SK-N-DZ (cell line): ENCODE measurements around the gene GOLGB1.
"Not testable (repeated sequence)": the region's sequence is repeated elsewhere in the genome, so short reads cannot be mapped to it uniquely, and the experiment has no call there.

Source experiments
- DNase-seq: peaks from one replicate; pipeline ENCODE4 v3.0.0-alpha.2; 2015; ENCODE audit warnings: low spot score

The GOLGB1 gene

GRCh38 chr3:121748680-121749275 lies 763 bp downstream of the GOLGB1 start:
- DNase-seq = no peak

DNA sequence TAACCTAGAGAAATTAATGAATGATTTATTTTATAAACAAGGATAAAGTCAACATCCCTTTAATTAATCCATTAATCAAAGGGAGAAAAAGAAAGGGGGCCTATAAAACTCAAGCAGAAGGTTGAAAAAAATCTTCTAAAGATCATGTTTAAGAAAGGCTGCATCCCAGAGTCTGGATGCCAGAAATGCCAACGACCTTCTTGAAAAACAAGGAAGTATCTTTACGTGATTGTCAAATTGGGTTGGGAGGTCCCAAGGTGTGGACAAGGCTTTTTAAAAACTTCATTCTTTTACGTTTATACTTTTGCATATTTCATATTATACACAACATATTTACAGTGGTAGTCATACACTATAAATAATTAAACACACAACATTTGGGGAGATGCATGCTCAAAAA lies 1.6 kb downstream of the GOLGB1 start:
- DNase-seq = no peak

DNA sequence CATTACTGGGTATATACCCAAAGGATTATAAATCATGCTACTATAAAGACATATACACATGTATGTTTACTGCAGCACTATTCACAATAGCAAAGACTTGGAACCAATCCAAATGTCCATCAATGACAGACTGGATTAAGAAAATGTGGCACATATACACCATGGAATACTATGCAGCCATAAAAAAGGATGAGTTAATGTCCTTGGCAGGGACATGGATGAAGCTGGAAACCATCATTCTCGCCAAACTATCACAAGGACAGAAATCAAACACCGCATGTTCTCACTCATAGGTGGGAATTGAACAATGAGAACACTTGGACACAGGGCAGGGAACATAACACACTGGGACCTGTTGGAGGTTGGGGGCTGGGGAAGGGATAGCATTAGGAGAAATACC lies 6.4 kb downstream of the GOLGB1 start:
- DNase-seq = not testable (repeated sequence)

GRCh38 chr3:121740896-121741295 lies 8.6 kb downstream of the GOLGB1 start:
- DNase-seq = no peak

DNA sequence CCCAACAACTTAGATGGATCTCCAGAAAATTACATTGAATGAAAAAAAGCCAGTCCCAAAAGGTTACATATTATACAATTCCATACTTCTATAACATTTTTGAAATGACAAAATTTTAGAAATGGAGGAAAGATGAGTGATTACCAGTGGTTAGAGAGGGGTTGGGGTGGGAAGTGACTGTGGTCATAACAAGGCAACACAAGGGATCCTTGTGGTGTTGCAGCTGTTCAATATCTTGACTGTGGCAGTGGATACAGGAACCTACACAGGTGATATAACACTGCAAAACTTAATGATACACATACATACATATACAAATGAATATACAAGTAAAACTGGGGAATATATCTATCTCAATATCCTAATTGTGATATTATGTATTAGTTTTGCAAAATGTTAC lies 9.6 kb downstream of the GOLGB1 start:
- DNase-seq = no peak

DNA sequence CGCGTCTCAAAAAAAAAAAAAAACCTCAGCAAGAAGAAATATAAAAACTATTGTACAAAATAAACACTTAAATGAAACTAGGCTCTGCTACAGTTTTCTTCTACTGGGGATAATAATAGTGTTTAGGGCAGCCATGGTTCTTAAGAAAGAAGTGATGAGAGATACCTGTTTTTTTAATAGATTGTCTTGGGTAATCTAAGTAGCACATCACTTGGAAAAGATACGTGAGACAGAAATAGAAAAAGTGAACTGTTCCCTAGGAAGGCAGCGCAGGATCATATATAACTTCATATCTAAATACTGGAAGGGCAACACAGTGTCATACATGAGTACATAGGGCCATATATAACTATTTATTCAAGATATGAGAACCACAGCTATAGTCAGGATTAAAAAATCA lies 11.9 kb downstream of the GOLGB1 start:
- no peak for DNase-seq

DNA sequence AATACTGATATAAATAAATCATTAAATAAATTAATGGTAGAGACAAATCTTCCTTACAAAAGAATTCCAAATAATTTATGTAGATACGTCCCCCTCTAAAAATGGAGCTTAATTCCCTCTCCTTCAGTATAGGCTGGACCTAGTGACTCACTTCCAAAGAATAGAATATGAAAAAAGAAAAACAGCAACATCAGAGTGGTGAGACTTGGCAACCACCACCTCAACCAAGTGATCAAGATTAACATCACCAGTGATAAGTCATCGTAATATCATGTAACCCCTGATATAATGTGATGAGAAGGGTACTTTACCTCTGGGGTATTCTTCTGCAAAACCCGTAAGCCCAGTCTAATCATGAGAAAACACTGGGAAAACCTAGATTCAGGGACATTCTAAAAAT lies 13.4 kb downstream of the GOLGB1 start:
- no peak for DNase-seq

DNA sequence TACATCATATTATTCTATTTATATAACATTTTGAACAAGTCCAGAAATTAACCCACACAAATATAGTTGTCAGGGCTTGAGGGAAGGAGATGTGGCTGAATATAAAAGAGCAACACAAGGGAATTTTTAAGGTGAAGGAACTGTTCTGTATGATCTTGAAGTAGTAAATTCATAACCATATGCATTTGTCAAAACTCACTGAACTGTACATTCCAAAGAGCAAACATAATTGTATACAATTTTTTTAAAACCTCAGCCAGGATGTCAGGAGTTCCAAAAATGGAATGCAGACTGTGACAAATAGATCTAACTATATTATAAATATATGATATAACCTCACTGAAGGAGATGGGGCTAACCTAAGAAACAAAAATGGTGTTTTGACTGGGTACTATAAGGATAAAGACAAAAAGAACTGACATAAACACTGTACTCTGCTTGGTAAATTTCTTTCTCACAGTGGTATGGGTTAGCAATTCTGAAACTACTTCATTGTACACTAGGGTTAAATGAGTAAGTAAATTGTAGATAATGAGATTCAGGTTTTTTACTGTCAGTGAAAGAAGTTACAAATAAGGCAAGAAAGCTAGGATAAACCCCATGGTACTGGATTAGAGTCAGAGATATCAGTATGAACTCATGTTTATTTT lies 14.4 kb downstream of the GOLGB1 start:
- DNase-seq = no peak

DNA sequence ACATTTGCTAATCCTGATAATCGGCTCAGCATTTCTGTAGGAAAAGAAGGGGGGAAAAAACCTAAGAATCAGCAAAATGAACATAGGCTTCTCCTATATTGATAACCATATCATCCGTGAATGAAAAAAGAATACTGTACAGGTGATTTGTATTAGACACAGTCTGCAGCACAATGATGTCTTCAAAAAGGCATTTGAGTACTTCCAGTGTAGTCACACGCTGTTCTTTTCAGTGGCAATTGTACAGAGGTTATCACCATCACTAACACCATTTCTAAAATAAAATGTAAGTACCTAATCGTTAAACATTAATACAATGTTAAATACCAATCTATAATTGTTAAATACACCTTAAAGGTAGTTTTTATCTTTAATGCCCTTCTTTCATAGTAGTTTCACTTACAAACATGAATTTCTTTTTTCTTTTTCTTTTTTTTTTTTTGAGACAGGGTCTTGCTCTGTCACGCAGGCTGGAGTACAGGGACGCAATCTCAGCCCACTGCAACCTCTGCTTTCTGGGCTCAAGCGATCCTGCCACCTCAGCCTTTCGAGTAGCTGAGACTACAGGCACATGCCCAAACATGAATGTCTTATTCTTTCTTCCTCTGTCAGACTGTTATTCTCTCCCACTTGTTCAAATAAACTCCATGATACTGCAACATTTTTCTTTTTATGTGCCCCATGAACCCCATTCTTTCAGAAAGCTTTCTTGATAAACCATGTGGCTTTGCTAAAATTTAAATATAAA lies 18.4 kb downstream of the GOLGB1 start:
- no peak for DNase-seq

GRCh38 chr3:121724130-121724529 lies 25.4 kb downstream of the GOLGB1 start:
- no peak for DNase-seq

DNA sequence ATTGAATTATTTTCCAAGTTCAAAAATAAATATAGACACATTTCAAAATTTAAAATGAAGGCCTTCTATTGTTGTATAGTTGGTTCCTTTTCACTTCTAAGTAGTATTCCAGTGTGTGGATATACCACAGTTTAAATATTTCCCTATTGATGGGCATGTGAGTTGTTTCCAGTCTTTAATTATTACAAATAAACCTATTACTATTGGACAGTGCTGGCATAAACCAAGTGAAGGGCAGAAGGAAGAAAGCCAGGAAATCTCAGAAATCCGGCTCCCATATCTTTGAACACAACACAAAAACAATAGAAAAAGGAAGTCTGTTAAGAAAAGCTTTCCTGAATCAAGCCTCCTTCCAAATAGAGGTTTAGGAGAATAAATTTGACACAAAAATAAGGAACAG lies 26.1 kb downstream of the GOLGB1 start:
- DNase-seq = no peak

DNA sequence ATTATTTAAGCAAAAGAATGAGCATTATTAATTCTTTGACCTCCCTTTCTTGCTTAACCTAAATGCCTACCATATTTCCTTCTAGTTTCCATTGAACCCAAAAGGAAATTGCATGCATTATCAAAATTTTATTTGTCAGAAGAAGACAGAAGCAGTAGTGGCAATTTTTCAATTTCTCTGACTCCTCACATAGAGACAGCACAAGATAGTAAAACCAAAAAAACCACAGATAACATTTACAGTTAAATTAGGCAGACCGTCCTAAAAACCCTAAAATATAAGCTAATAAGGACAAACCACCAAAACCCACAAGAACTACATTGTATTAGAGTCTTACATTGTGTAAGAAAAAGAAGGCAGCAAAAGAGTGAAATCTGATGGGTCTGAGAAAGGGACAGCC lies 27.1 kb downstream of the GOLGB1 start:
- DNase-seq = no peak

DNA sequence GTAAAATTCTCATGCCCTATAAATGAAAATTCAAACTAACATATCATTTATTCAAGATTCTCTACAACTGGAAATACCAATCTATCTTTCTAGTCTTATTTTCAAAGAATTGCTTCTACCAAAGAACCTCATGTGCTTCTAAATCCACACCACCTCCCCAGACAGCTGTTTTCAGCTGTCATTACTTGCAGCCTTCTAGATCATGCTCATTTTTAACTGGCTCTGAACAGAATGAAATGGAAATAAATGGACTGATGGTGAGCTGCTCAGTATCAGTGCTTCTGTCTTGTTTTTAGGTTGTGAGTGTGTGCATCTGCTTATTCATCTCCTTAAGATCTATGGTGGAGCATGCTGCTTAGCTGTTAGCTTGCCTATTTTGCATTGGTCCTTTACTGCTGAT lies 29.4 kb downstream of the GOLGB1 start:
- no peak for DNase-seq

DNA sequence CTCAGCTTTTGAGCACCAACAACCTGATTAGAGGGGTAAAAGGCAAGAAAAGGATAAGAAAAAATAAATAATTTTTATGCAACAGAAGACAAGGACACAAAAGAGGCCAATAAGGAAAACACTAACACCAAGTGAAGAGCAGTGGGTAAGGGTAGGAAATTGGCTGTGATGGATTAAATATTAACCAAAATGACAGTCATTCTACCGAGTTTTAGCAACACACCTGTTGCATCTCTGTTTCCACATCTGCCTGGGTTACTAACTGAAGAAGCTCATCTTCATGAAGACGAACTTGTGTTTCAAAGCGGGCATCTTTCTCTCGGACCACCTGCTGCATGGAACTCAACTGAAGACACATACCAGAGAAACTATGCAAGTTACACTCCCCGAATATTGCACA lies 30.1 kb downstream of the GOLGB1 start:
- no peak for DNase-seq

GRCh38 chr3:121718205-121718846 lies 31.2 kb downstream of the GOLGB1 start:
- no peak for DNase-seq

GRCh38 chr3:121710347-121710746 lies 39.2 kb downstream of the GOLGB1 start:
- DNase-seq = no peak

DNA sequence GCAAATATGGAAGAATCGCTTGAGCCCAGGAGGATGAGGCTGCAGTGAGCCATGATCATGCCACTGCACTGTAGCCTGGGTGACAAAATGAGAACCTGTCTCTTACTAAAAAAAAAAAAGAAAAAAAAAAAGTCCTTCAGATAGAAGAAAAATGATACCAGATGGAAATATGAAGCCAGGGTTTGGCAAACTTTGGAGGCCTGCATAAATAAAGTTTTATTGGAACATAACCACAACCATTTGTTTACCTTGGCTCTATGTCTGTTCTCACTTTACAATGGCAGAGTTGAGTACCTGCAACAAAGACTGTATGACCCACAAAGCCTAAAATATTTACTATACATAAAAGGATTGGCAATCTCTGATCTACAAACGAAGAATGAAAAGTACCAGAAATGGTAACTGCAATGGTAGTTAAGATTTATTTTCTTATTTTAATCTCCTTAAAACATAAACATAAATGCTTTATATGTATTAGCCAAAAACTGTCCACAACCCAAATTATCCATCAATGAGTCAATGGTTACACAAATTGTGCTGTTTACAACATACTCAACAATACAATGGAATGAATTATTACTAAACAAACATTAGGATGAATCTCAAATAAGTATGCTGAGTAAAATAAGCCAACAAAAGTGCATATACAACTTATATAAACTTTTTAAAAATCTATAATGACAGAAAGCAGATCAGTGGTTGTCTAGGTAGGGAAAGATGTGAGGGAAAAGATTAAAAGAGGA lies 41.8 kb downstream of the GOLGB1 start:
- no peak for DNase-seq

DNA sequence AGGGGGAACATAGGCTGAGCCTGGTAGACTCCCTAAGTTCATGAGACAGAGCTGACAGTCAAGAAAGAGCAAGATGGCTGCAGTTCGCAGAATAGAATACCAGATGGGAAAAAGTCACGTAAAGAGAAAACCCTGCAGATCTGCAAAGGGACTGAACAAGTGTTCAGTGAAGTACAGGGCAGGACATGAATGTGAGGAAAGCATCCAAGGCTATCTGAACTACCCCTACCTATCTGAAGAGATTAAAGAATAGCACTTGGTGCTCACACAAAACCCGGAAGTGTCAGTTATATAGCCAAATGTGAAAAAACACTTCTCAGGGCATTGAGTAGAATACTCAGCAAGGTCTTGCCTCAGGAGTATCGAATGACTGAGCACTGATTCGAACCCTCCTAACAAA lies 44.0 kb downstream of the GOLGB1 start:
- no peak for DNase-seq

DNA sequence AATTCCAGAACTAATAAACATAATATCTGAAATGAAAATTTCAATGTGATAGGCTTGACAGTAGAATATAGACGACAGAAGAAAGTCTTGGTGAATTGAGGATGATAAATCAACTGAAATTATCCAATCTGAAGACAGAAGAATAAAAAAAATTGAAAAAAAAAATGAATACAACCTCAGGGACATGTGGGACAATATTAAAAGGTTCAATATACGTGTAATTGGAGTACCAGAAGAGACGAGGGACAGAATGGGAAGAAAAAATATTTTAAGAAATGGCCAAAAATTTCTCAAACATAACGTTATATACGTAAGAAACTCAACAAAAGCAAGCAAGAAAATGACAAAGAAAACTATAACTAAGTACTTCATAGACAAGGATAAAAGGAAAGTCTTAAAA lies 45.6 kb downstream of the GOLGB1 start:
- DNase-seq = no peak

GRCh38 chr3:121698901-121699300 lies 50.6 kb downstream of the GOLGB1 start:
- DNase-seq = no peak

DNA sequence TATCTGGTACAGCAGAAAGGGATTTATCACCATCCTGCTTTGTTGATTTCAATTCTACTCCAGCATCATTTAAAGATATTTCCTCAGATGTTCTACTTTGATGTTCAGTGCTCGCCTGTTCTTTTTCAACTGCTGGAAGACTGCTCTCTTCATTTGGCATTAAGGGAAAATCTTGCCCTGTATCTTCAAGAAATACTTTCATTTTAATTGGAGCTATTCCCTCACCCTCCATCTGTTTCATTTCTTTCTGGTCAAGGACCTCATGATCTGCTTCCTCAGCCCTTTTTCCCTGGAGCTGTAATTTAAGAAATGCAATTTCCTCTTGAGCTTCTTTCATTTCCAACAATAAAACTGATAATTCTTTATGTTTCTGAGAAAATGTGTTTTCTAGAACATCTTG lies 51.1 kb downstream of the GOLGB1 start:
- no peak for DNase-seq

GRCh38 chr3:121696186-121696585 lies 53.4 kb downstream of the GOLGB1 start:
- DNase-seq = no peak
